Sigmoid colon (tissue), 4 donors: ENCODE results near the gene TNS1.
A peak's percentile ranks its signal among the peaks of the same experiment; 100 is the strongest.

Experiments
- CTCF ChIP-seq, 4 experiments: fragments of 450-650 bp in 3 of 4; fragments of 200-600 bp in 1 of 4; IDR thresholded peaks; one replicate each; pipeline ENCODE4 v1.5.1; 2016 to 2019; ENCODE audit warnings: antibody characterized with exemption in 4 of 4, mild to moderate bottlenecking in 3 of 4, moderate library complexity in 2 of 4
- POLR2A ChIP-seq, 2 donors: fragments of 450-650 bp; IDR thresholded peaks; one replicate each; pipeline ENCODE4 v1.6.1; 2016; ENCODE audit warnings: antibody characterized with exemption in 2 of 2, mild to moderate bottlenecking in 2 of 2, moderate library complexity in 2 of 2
- POLR2AphosphoS5 ChIP-seq, 4 donors: sonication (generic); formaldehyde crosslinking; IDR thresholded peaks; one replicate each; pipeline ENCODE4 v1.6.1; 2017; ENCODE audit warnings: antibody characterized with exemption in 4 of 4

DNA sequence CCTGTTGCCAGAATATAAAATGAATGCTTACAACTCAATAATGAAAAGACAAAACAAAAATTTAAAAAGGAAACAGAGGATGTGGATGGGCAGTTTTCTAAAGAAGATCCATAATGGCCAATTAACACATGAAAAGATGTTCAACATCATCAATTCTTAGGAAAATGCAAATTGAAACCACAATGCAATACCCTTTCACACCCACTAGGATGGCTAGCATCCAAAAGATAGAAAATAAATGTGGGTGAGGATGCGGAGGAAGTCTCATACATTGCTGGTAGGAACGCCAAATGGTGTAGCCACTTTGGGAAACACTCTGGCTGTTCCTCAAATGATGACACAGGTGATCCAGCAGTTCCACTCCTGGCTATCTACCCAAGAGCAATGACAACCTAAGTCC lies 130.5 kb downstream of the TNS1 start:
- peak in 2 of 4 experiments; percentile 13 to 38 for TF ChIP-seq CTCF (IDR thresholded peaks at IDR 0.05)
- peak in 1 of 4 donors; percentile 3 for TF ChIP-seq POLR2AphosphoS5 (IDR thresholded peaks at IDR 0.05)
- TF ChIP-seq POLR2A (IDR thresholded peaks at IDR 0.05): no peak
